GM19324 (cell line): Measurements from ENCODE around the gene ENTR1.
A peak's percentile ranks its signal among the peaks of the same experiment; 100 is the strongest.

ENCODE experiments used
- ATAC-seq: cut with Tn5 transposase; IDR thresholded peaks from one replicate; pipeline ENCODE4 v1.9.1; 2021; ENCODE audit warnings: mild to moderate bottlenecking, moderate library complexity; ENCODE audit not compliant: unreplicated experiment, low FRiP score

ENTR1 gene

DNA sequence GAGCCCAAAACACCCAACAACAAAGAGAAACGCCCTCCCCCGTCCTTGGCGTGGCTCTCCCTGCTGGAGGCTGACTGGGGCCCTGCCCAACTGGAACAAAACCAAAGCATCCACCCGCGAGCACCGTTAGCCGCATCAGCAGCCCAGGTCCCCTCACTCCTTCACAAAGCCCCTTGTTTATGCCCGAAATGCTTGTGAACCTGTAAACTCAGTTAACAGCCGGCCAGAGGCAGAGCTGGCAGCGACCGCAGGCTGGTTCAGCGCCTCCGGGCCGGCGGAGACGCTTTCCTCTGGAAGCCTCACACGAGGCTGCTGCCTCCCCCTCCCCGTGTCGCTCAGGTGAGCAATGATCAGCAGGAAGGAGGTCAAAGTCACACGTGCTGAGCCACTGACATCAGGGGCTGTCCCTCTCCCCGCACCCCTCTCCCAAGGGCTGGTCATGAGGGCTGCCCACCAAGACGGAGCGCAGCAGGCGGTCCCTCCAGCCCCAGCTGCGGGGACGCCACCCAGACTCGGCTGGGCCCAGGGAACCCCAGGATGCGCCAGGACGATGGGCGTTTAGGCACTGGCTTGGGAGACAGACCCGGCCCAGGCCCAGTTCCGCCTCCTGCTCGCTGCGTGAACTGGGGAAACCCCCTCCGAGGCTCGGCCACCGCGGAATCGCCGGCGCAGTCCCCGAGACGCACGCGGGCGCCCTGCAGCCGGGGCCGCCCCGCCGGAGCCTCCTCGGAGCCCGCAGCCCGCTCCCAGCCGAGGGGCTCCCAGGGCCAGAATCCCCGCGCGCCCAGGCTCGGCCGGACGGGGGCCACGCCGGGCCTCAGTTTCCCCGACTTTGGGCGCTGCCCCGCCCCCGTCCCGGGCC lies 11.0 kb downstream of the ENTR1 start:
- ATAC-seq = peak; percentile 22

DNA sequence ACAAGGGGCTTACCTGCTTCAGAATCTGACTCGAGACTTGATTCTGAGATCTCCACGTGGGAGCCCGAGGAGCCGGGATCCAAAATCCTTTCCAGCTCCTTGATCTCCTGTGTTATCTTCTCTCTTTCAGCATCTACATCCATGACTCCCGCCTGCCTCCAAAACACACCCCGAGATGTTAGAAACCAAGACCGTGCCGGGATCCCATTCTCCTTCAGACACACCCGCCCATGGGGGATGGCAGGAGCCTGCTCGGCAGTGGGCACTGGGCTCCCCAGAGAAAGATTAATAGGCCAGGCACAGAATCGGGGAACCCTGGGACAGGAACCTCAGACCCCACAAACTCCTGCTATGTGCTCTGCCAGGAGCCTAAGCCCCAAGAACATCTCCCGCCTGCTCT lies 12.1 kb downstream of the ENTR1 start:
- ATAC-seq = no peak

DNA sequence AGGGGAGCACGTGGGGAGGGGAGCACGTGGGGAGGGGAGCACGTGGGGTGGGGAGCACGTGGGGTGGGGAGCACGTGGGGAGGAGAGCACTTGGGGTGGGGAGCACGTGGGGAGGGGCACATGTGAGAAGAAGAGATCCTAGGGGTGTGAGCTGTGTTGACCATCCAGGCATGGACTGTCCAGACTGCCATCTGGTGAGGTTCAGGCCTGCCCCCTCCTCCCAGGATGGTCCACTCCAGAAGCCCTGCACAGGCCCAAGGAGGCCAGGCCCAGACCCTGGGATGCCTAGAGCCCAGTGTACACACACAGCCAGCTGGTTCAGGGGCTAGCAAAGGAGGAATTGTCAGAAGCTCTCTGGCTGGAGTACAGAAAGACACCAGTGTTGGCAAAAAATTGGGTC lies 12.8 kb downstream of the ENTR1 start:
- ATAC-seq = no peak

DNA sequence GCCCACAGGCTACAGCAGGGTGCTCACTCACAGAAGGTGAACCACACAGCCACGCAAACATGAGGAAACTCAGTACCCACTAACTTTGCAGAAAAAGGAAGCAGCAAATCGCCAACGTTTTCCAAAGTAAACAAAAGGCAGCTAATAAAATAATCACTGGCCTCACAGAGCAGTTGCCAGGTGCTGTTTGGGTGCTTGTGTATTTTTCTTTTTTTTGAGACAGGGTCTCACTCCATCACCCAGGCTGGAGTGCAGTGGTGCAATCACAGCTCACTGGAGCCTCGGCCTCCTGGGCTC lies 14.2 kb downstream of the ENTR1 start:
- no peak for ATAC-seq

DNA sequence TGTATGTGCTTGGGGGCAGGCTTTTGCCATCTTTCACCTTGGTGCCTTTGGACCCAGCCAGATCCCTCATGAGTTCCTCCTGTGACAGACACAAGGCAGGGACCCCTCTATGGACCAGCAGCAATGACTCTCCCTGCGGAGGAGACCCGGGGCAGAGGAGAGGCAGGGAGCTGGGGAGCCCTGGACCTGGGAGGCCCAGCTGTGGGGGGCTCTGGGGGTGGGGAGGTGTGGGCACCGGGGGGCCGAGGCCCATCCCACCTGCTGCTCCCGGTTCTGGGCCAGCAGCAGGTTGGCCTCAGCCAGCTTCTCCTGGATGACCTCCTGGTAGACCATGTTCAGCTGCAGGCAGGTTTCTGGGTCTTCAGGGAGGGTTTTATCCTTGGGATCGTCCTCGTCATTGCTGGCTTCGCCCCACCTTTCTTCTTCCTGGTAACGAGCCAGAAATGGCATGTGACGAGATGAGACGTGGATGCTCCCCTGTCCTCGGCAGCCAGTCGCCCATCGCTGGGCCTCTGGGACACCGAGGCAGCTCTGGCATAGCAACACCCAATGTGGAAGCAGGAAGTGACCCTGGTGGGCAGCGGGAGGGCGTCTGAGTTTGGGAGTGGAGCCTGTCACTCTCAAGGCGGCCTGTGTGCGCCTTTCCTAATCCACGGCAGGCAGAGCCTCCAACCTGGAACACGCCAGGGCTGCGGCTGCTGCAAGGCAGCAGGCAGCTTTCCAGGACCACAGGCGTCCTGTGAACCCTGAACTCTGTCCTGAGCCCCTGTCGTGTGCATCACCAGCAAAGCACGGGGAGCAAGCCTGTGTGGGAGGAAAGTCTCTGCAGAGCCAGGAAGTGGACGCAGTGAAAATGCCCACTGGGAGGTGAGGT lies 14.8 kb downstream of the ENTR1 start:
- ATAC-seq = no peak

DNA sequence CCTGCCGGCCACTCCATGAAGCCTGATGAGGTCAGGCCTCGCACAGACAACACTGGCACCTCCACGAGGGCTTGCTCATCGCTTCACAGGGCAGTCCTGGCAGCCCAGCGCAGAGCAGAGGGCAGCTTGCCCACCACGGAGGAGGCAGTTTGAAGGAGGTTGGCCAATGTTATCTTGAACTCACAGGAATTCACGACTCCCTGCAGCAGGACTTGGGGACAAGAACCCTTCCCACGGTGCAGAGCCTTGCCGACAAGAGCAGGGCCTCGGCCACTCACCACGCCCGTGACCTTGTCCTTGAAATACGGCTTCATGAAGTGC lies 15.4 kb downstream of the ENTR1 start:
- no peak for ATAC-seq

DNA sequence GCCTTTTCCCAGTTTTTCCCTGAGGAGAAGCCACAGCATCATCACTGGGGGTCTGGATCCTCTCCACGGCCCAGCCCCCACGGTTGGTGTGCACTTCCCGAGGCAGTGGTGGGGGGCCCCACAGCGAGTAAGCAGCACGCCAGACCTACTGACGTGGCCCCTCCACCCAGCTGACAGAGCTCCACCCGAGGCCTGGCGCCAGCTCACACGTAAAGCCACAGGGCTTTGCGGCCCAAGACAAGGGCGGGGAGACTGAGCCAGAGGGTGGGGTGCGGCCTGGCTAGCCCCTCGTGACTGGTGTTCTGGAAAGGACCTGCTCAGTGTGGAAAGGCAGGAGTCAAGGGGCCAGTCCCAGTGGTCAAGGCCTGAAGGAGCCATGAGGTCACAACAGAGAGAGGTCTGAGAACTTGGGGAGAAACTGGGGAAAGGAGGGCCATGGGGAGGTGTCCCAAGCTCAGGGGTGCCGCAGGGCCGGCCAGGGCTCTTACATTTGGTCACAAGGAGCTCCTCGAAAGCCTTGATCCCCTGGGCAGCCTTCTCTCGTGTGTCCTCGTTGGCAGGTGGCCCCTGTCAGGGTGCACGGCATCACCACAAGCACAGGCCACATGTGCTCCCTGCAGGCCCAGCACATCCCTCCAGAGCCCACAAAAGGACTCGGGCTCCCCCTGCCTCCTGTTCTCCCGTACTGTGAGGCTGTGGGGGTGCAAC lies 15.9 kb downstream of the ENTR1 start:
- no peak for ATAC-seq

DNA sequence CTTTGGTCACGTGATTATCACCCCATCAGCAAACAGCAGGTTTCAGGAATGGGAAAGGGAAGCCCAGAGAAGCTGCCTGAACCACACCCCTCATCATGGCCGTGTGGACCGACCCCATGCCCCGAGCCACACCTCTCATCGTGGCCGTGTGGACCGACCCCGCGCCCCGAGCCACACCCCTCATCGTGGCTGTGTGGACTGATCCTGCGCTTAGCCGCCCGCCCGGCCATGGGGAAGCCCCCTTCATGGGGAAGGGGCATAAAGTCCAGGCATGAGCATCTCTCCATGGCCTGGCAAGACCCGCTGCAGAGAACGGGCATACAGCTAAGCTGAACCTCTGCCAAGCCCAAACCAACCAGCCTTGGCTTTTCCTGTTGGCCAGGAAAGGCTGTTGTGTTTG lies 16.9 kb downstream of the ENTR1 start:
- ATAC-seq = no peak

DNA sequence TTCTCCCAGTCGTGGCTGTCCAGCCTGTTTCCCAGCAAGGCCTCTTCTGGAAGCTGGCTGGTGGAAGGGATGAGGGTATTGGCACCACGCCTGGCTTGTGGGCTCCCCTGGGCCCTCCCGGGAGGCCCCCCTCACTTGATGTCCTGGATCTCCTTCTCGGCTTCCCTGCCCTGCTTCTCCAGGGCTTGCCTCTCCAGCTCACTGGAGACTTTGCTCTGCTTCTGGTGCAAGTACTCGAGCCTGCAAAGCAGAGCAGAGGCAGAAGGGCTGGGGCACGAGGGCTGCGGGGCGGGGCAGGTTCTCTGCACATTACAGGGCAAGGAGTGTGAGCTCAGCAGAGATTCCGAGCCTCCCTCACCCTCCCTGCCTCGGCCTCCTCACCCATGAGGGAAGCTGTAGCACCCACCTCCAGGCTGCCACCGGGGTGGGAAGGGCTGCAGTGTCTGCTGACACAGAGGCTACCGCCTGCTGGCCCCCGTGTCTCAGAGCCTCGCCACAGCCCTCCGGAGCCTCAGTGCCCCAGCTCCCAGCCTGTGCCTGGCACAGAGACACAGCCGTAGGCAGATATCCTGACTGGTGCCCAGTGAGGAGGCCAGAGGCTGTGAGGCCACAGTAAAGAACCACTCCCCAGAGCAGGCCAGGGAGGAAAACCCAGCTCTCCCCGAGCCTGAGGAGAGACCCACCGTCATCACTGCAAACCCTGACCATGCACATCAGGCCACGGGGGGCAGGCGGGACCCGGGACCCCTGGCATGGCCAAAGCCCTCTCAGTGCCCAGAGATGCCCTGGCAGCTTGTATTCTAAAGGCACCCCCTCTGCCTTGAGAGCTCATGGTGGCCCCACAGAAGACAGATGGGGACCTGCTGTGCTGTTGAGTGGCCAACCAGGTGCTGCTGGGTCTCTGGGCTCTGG lies 17.6 kb downstream of the ENTR1 start:
- no peak for ATAC-seq

DNA sequence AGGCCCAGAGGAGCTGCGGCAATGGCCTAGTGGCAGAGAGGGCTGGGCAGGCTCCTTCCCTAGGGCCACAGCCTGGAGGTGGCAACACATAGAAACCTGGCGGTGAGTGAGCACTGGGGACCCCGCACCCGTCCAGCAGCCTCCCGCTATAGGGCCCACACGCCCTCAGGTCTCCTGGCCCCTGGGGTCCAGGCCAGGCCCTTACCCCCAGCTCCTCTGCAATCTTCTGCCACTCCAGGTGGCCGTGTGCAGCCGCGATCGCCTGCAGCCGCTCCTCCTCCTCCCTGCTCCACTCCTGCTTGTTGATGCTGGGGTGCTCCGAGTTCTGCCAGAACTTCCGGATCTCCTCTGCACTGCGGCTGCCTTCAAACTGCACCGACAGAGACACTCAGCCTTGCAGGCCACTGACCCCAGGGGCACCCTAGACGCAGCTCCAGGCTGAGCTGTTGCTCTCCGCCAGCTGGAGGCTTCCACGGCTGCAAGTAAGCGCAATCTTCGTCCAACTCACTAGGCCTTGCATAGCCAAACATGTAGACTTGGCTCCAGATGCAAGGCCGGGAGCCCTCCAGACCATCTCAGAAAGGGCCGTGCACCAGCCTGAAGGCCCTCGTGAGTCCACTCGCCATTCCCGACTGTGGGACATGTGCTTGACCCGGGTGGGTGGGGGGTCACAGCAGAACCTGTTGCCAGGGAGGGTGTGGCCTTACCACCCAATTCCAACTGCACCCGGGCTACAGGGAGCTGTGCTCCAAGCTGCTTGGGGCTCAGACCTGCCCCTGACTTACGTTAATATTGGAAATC lies 18.5 kb downstream of the ENTR1 start:
- ATAC-seq = no peak

DNA sequence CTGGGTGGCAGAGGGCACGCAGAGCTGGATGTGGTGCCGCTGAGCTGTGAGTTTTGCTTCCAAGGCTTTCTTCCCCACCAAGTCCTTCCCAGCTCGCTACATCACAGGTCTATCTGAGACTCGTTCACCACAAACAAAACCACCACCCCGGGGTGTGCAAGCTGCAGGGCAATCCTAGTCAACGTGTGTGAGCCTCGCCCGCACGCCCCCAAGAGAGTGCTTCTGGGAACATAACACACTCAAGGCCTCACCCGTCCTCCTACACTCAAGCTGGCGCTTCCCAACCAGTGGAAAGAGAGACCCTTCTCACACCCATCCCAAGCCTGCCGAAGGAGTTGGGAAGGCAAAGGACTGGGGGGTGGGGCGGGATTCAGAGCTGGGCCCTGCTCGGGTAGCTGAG lies 21.0 kb downstream of the ENTR1 start:
- ATAC-seq = no peak

DNA sequence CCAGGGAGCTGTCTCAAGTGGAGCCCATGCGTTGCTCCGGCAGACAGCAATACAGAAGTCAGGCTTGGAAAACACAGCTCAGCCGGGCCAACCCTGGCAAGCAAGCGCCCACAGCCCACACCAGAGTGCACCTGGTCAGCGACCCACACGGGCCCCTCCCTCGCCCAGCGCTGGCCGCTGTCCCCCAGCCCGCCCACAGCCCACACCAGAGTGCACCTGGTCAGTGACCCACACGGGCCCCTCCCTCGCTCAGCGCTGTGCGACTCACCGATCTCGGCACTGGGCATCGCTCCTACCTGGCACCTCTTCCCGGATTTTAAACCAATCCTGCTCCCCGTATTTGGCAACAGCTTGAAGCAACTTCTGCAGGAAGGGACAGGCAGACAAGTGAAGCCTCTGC lies 23.2 kb downstream of the ENTR1 start:
- no peak for ATAC-seq

DNA sequence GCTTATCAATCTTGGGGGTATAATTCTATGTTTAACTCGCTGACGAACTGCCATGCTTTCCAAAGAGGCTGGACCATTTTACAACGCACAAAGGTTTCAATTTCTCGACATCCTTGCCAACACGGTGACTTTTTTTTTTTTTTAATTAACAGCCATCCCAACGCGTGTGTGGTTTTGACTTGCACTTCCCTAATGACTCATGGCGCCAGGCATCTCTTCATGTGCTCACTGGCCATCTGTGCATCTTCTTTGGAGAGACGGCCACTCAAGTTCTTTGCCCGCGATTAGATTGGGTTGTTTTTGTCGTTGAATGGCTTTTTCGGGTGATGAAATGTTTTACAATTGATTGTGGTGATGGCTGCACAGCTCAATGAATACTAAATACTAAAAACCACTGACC lies 24.4 kb downstream of the ENTR1 start:
- ATAC-seq = no peak

DNA sequence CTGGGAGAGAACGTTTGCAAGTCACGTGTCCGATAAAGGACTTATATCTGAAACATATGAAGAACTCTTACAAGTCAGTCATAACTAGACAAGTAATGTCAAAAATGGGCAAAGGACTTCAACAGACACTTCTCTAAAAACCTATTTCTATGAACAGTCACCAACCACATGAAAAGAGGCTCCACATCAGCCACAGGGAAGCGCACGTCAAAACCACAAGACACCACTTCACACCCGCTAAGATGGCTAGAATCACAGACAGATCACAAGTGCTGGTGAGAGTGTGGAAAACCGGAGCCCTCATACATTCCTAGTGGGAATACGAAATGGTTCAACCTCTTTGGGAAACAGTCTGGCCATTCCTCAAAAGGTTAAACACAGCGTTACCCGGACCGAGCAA lies 25.4 kb downstream of the ENTR1 start:
- ATAC-seq = no peak

DNA sequence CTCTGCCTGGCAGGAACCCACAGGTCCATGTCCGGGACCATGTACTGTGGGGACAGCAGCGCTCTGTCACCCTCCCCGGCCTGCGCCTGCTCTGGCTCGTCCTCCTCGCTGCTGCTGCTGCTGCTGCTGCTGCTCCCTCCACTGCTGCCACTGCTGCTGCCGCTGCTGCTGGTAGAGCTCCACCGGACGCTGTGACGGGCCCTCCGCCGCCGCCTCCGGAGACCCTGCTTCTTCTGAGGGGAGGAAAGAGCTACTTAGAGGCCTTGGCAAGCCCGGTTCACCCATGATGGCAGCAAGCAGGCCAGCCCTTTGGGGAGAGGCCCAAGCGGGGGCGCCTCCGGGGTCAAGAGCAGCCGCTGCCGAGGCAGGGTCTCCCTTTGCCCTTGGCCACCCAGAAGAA lies 27.0 kb downstream of the ENTR1 start:
- no peak for ATAC-seq

DNA sequence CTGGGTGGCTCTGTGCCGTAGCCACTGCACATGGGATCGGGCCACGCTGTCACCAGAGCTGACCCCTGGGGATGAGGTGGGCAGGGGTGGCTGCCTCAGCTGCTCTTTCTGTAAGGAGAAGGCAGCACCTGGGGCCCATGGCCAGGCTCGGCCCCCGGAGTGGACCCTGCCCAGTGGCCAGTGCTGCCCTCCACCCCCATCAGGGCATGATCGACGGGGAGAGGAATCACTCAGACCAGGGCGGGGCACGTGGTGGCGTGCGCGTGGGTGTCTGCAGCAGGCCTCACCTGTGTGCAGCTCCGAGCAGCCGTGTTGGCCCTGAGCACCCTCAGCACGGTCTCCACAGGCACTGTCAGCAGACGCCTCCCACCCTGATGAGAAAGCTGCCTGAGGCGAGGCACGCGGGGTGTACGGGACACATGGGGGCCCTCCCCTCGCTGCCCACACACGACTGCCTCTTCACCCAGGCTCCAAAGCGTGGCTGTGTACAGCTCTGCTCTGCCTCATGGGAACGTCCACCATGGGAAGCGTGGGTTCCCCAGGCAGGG lies 28.4 kb downstream of the ENTR1 start:
- ATAC-seq = no peak

DNA sequence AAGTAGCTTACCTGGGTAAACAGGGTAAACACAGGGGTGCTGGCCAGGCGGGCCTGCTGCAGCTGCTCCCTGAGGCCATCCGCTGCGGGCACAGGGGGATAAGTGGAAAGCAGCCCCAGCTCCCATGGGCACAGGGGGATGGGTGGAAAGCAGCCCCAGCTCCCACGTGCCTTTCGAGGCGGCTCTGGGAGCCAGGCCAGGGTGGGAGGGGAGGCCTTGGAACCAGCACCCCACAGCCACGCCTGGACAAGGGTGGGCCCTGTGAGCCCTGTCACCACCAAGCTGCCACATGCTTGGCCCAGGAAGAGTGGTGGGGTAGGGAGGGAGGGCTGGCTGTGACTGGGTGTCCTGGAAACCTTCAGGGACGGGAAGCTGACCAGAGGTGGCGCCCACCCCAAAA lies 29.1 kb downstream of the ENTR1 start:
- no peak for ATAC-seq

DNA sequence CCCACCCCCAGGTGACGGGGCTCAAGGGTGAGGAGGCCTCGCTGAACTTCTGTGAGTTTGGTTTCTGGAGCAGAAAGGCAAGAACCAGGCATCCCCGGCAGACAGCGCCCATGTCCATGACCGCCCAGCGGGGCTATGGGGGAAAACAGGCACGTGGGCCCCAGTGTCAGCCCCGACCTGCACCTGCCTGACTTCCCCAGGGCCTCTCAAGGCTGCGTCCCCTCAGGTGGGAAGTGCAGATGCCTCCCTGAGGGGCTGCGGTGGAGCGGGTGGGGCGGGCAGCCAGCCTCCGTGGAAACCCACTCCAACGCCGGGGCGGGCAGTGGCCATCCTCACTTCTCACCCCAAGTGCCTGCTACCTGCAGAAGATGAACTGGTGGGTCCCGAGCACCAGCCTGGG lies 30.0 kb downstream of the ENTR1 start:
- ATAC-seq = no peak

DNA sequence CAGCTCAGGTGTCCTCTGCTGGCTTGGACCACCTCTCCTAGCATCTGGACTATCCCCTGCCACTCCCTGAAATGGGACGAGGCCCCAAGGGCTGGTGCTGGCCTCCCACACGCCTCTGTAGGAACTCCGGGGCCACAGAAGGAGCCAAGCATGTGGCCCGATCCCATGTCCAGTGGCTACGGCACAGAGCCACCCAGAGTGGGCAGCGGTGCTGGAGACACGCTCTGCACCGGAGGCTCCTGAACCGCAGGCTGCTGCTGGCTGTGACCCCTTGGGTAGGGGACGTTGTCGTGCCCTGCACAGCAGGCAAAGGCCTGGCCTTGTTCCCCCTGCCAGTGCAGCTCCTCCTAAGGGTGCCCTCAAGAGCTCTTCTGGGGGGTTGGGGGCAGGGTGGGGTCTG lies 30.5 kb downstream of the ENTR1 start:
- ATAC-seq = no peak
